ENCODE measurements around the gene ASB7. TPM values are rescaled to one million over a fixed set of nuclear protein-coding genes. Genes with fewer than 3 reads are reported as not detected.

ASB7 gene
- total and polyA plus RNA-seq, 2 donors from 2014 or later: 5.3 to 17.7 TPM

DNA sequence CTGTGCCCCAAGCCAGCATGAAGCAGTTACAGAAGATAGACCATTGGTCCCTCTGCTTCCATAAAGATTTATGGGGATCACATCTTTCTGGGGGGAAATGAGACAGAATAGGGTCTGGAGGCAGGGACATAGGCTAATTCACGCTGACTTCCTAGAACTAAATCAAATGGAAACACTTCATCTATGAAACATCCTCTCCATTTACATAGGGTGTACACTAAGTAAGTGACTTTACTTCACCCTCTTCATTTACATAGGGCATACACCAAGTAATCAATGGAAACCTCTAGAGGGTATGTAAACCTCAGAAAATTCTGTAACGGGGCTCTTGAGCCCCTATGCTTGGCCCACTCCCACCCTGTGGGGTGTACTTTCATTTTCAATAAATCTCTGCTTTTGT lies 10.6 kb upstream of the ASB7 start:
- Histone ChIP-seq H3K27me3 (ENCODE audit: control insufficient read depth, insufficient read depth, low read length) (no peaks in the 10 kb centered on the region), H3K27ac (ENCODE audit: low read depth in 2 of 2, low read length in 2 of 2) (no peak overlapping the region), H3K9ac (ENCODE audit: low read length in 3 of 3) (no peak overlapping the region), H3K4me3 (ENCODE audit: low read length in 3 of 3) (no peak overlapping the region), H3K4me1 (ENCODE audit: control insufficient read depth in 2 of 3, insufficient read depth in 2 of 3, low read depth in 1 of 3, low read length in 3 of 3) (no peaks in the 10 kb centered on the region), H3K36me3 (ENCODE audit: control insufficient read depth in 2 of 3, insufficient read depth in 3 of 3, low read length in 3 of 3) (no peaks in the 10 kb centered on the region), H3K9me3 (ENCODE audit: control insufficient read depth in 2 of 3, insufficient read depth in 1 of 3, low read length in 3 of 3) (peaks cover 0 to 15% (median 0%) of the 10 kb centered on the region in 3 donors)
- FAIRE-seq (no peak), DNase-seq (no peak)
- TF ChIP-seq CTCF (IDR thresholded peaks at IDR 0.05; ENCODE audit: borderline replicate concordance, extremely low read depth, insufficient read depth): no peak
- intact Hi-C loops (cut with DNase I): no loop called here

DNA sequence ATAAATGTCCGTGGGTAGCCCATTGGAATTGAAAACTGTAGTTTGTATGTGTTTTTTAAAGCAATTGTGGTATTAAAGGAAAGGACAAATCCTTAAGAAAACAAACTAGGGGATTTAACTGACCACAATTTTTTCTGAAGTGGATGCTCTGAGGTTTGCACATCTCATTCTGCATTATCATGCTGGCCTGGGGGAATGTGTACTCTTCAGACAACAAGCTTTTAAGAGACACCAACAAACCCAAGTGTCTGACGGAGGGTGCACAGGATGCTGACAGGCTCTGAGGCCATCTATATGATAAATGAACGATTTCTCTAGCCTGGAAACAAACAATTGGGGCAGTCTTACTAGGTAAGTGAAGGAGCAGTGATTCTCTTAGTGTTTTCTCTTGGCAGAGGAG lies 9.5 kb upstream of the ASB7 start:
- TF ChIP-seq CTCF (IDR thresholded peaks at IDR 0.05; ENCODE audit: borderline replicate concordance, extremely low read depth, insufficient read depth): no peak

GRCh38 chr15:100593431-100593830 lies 9.0 kb upstream of the ASB7 start:
- Histone ChIP-seq H3K27me3 (ENCODE audit: control insufficient read depth, insufficient read depth, low read length) (no peaks in the 10 kb centered on the region), H3K4me3 (ENCODE audit: low read length in 3 of 3) (no peak overlapping the region), H3K4me1 (ENCODE audit: control insufficient read depth in 2 of 3, insufficient read depth in 2 of 3, low read depth in 1 of 3, low read length in 3 of 3) (peaks cover 0 to 1% (median under 1%) of the 10 kb centered on the region in 3 donors), H3K27ac (ENCODE audit: low read depth in 2 of 2, low read length in 2 of 2) (no peak overlapping the region), H3K9ac (ENCODE audit: low read length in 3 of 3) (no peak overlapping the region), H3K9me3 (ENCODE audit: control insufficient read depth in 2 of 3, insufficient read depth in 1 of 3, low read length in 3 of 3) (peaks cover 0 to 14% (median 0%) of the 10 kb centered on the region in 3 donors), H3K36me3 (ENCODE audit: control insufficient read depth in 2 of 3, insufficient read depth in 3 of 3, low read length in 3 of 3) (no peaks in the 10 kb centered on the region)
- DNase-seq: no peak
- FAIRE-seq: no peak
- no peak for TF ChIP-seq CTCF (IDR thresholded peaks at IDR 0.05; ENCODE audit: borderline replicate concordance, extremely low read depth, insufficient read depth)
- intact Hi-C loops (cut with DNase I): no loop called here

More for the DNA sequence above, 9.5 kb upstream of the ASB7 start:
- intact Hi-C loops (cut with DNase I): no loop called here
- Histone ChIP-seq H3K36me3 (ENCODE audit: control insufficient read depth in 2 of 3, insufficient read depth in 3 of 3, low read length in 3 of 3) (no peaks in the 10 kb centered on the region), H3K27ac (ENCODE audit: low read depth in 2 of 2, low read length in 2 of 2) (no peak overlapping the region), H3K4me1 (ENCODE audit: control insufficient read depth in 2 of 3, insufficient read depth in 2 of 3, low read depth in 1 of 3, low read length in 3 of 3) (no peaks in the 10 kb centered on the region), H3K9ac (ENCODE audit: low read length in 3 of 3) (no peak overlapping the region), H3K4me3 (ENCODE audit: low read length in 3 of 3) (no peak overlapping the region), H3K27me3 (ENCODE audit: control insufficient read depth, insufficient read depth, low read length) (no peaks in the 10 kb centered on the region), H3K9me3 (ENCODE audit: control insufficient read depth in 2 of 3, insufficient read depth in 1 of 3, low read length in 3 of 3) (peaks cover 0 to 15% (median 0%) of the 10 kb centered on the region in 3 donors)
- no peak for DNase-seq
- FAIRE-seq: no peak

- no peak overlapping the region for H3K4me3 ChIP-seq (ENCODE audit: low read length in 3 of 3)
- no peak overlapping the region for H3K27ac ChIP-seq (ENCODE audit: low read depth in 2 of 2, low read length in 2 of 2)
- H3K36me3 ChIP-seq (ENCODE audit: control insufficient read depth in 2 of 3, insufficient read depth in 3 of 3, low read length in 3 of 3): no peaks in the 10 kb centered on the region
- H3K4me1 ChIP-seq (ENCODE audit: control insufficient read depth in 2 of 3, insufficient read depth in 2 of 3, low read depth in 1 of 3, low read length in 3 of 3): peaks cover 0 to 13% (median 8%) of the 10 kb centered on the region in 3 donors
- no peaks in the 10 kb centered on the region for H3K9me3 ChIP-seq (ENCODE audit: control insufficient read depth in 2 of 3, insufficient read depth in 1 of 3, low read length in 3 of 3)
- no peaks in the 10 kb centered on the region for H3K27me3 ChIP-seq (ENCODE audit: control insufficient read depth, insufficient read depth, low read length)
- H3K9ac ChIP-seq (ENCODE audit: low read length in 3 of 3): no peak overlapping the region
- DNase-seq (no peak), FAIRE-seq (no peak)
- TF ChIP-seq CTCF (IDR thresholded peaks at IDR 0.05; ENCODE audit: borderline replicate concordance, extremely low read depth, insufficient read depth): no peak
- intact Hi-C loops (cut with DNase I): no loop called here
These were observed 6.4 kb upstream of the ASB7 start for GRCh38 chr15:100595964-100596363.
